T-cell (primary cell): ENCODE data around the gene HEXD. TPM values are rescaled to one million over a fixed set of nuclear protein-coding genes. Genes with fewer than 3 reads are reported as not detected.

ENCODE experiments used
- ATAC-seq, 4 experiments: fragments of 200-7000 bp in 3 of 4; fragments of 150-1000 bp in 1 of 4; cut with Tn5 transposase; replicated peaks in 1 of 4; 1 replicate in 3 of 4; 2 replicates in 1 of 4; pipeline ENCODE4 v1.10.0; 2021; ENCODE audit warnings: moderate library complexity in 3 of 4, mild to moderate bottlenecking in 2 of 4, moderate number of reproducible peaks in 1 of 4
- CTCF ChIA-PET, 2 donors: fragments of 300-600 bp; sonication (Branson Sonifier 250); formaldehyde crosslinking; loops; one replicate each; lab custom pipeline; 2022; ENCODE audit warnings: antibody characterized with exemption in 2 of 2; lab: Charles Lee
- POLR2A ChIA-PET, 2 donors: fragments of 300-600 bp; sonication (Branson Sonifier 250); formaldehyde crosslinking; loops; one replicate each; lab custom pipeline; 2022; ENCODE audit warnings: antibody characterized with exemption in 2 of 2; lab: Charles Lee
- DNase-seq, 35 experiments: peaks; one replicate each; pipeline versions ENCODE4 v3.0.0 to v3.0.0-alpha.2; 2013 to 2023
- H3K27ac ChIP-seq: one replicate; pipeline ENCODE4 v1.5.1; 2013; ENCODE audit warnings: low read length
- H3K27me3 ChIP-seq, 2 experiments: replicated peaks in 1 of 2; 1 replicate in 1 of 2; 2 replicates in 1 of 2; pipeline versions ENCODE4 v1.6.1 to v1.7.0; 2013; ENCODE audit warnings: low read length in 1 of 2, mixed read lengths in 1 of 2; ENCODE audit not compliant: control insufficient read depth in 2 of 2, insufficient read depth in 2 of 2; ENCODE audit errors: extremely low read depth in 1 of 2
- H3K36me3 ChIP-seq, 2 donors: 1 replicate in 1 of 2; 2 replicates in 1 of 2; pipeline versions ENCODE4 v1.6.1 to v1.7.0; 2013; ENCODE audit warnings: low read length in 1 of 2; ENCODE audit not compliant: control insufficient read depth in 2 of 2, insufficient read depth in 1 of 2; ENCODE audit errors: extremely low read depth in 1 of 2
- H3K4me1 ChIP-seq, 2 experiments: 1 replicate in 1 of 2; 2 replicates in 1 of 2; pipeline versions ENCODE4 v1.6.1 to v1.7.0; 2013; ENCODE audit warnings: low read length in 2 of 2, mixed read lengths in 1 of 2; ENCODE audit not compliant: insufficient read depth in 2 of 2, control insufficient read depth in 1 of 2; ENCODE audit errors: extremely low read depth in 1 of 2
- H3K4me3 ChIP-seq, 2 donors: 1 replicate in 1 of 2; 2 replicates in 1 of 2; pipeline versions ENCODE4 v1.5.1 to v1.7.0; 2013; ENCODE audit warnings: mild to moderate bottlenecking in 2 of 2, low read length in 1 of 2, moderate library complexity in 1 of 2; ENCODE audit not compliant: control insufficient read depth in 1 of 2; ENCODE audit errors: extremely low read depth in 1 of 2
- H3K9me3 ChIP-seq: 2 replicates; pipeline ENCODE4 v1.7.0; 2013
- H3K27ac Mint-ChIP-seq, 2 donors: one replicate each; pipeline ENCODE4 v1.8.0; 2020 to 2021; ENCODE audit warnings: mild to moderate bottlenecking in 2 of 2, mixed read lengths in 2 of 2
- H3K27me3 Mint-ChIP-seq, 2 donors: one replicate each; pipeline ENCODE4 v1.8.0; 2021 to 2022; ENCODE audit warnings: mixed read lengths in 2 of 2
- H3K36me3 Mint-ChIP-seq: one replicate; pipeline ENCODE4 v1.8.0; 2021; ENCODE audit warnings: mixed read lengths
- H3K4me1 Mint-ChIP-seq, 3 donors: one replicate each; pipeline ENCODE4 v1.8.0; 2020 to 2022; ENCODE audit warnings: mixed read lengths in 3 of 3, mild to moderate bottlenecking in 1 of 3
- H3K4me3 Mint-ChIP-seq, 3 donors: one replicate each; pipeline ENCODE4 v1.8.0; 2020 to 2022; ENCODE audit warnings: mild to moderate bottlenecking in 3 of 3, mixed read lengths in 3 of 3, moderate library complexity in 3 of 3
- H3K9me3 Mint-ChIP-seq, 3 donors: one replicate each; pipeline ENCODE4 v1.8.0; 2020 to 2022; ENCODE audit warnings: mixed read lengths in 3 of 3
- WGBS: methylation state at CpG from one replicate; pipeline ENCODE4 v1.1.5; 2013; ENCODE audit warnings: missing lambda C conversion rate; ENCODE audit not compliant: insufficient coverage; 5-methylcytosine and 5-hydroxymethylcytosine counted together
- total RNA-seq, 35 experiments: library from RNA in 6 of 35; stranded (reverse) in 6 of 35; fragments of 120-200 nt in 1 of 35; gene quantifications; one replicate each; pipeline versions ENCODE4 v1.2.1 to v1.2.4 and lab custom pipeline; 2013 to 2026

Gene HEXD
- total RNA-seq, 5 donors from 2014 or later (not counting 1 experiment from before 2014, with no cell fraction given): 51.2 to 128 (median 113) TPM

GRCh38 chr17:82438401-82439193, 20.4 kb downstream of the HEXD start:
- Histone ChIP-seq H3K4me1 (peaks cover 0 to 33% of the 10 kb centered on the region in 2 experiments), H3K36me3 (peaks cover 33 to 41% of the 10 kb centered on the region in 2 donors), H3K27me3 (no peaks in the 10 kb centered on the region), H3K4me3 (no peak overlapping the region), H3K27ac (no peak overlapping the region), H3K9me3 (no peaks in the 10 kb centered on the region)
- no peaks in the 10 kb centered on the region for H3K27me3 Mint-ChIP-seq
- CTCF ChIA-PET: interaction anchor here in 1 of 2 donors (1.1 kb wide), 1 partner anchor 11 kb away, joined by 3 read pairs; no protein-coding TSS in a partner anchor
- DNase-seq (no peak), ATAC-seq (no peak)
- H3K4me3 Mint-ChIP-seq: no peak overlapping the region
- no peaks in the 10 kb centered on the region for H3K9me3 Mint-ChIP-seq
- H3K27ac Mint-ChIP-seq: no peak overlapping the region
- H3K4me1 Mint-ChIP-seq: peaks cover 6 to 17% (median 12%) of the 10 kb centered on the region in 3 donors
- 93% methylated on average over 20 of the region's 26 CpGs for WGBS
- POLR2A ChIA-PET: no interaction called here
- H3K36me3 Mint-ChIP-seq: no peaks in the 10 kb centered on the region

- Histone ChIP-seq H3K27ac (no peak overlapping the region), H3K4me1 (peaks cover 0 to 25% of the 10 kb centered on the region in 2 experiments), H3K27me3 (no peaks in the 10 kb centered on the region), H3K9me3 (no peaks in the 10 kb centered on the region), H3K4me3 (no peak overlapping the region), H3K36me3 (peaks cover 38 to 48% of the 10 kb centered on the region in 2 donors)
- no peaks in the 10 kb centered on the region for H3K9me3 Mint-ChIP-seq
- CTCF ChIA-PET: no interaction called here
- H3K36me3 Mint-ChIP-seq: no peaks in the 10 kb centered on the region
- H3K4me3 Mint-ChIP-seq: no peak overlapping the region
- DNase-seq (no peak), ATAC-seq (no peak)
- POLR2A ChIA-PET: no interaction called here
- no peaks in the 10 kb centered on the region for H3K27me3 Mint-ChIP-seq
- H3K4me1 Mint-ChIP-seq: peaks cover 0 to 11% (median 6%) of the 10 kb centered on the region in 3 donors
- WGBS: 94% methylated on average over 28 of the region's 29 CpGs
- H3K27ac Mint-ChIP-seq: no peak overlapping the region
These were observed 21.2 kb downstream of the HEXD start for GRCh38 chr17:82439194-82439828.

- H3K9me3 Mint-ChIP-seq: no peaks in the 10 kb centered on the region
- H3K4me1 Mint-ChIP-seq: peaks cover 0 to 8% (median 4%) of the 10 kb centered on the region in 3 donors
- whole genome bisulfite sequencing: 95% methylated on average over 28 of the region's 34 CpGs
- ATAC-seq: no peak
- H3K9me3 ChIP-seq: no peaks in the 10 kb centered on the region
- no peak overlapping the region for H3K27ac ChIP-seq
- no peak overlapping the region for H3K4me3 ChIP-seq
- H3K27me3 Mint-ChIP-seq: no peaks in the 10 kb centered on the region
- POLR2A ChIA-PET: no interaction called here
- peaks cover 0 to 21% of the 10 kb centered on the region in 2 experiments for H3K4me1 ChIP-seq
- no peak overlapping the region for H3K27ac Mint-ChIP-seq
- peaks cover 44 to 54% of the 10 kb centered on the region in 2 donors for H3K36me3 ChIP-seq
- no peaks in the 10 kb centered on the region for H3K36me3 Mint-ChIP-seq
- DNase-seq: no peak
- no peaks in the 10 kb centered on the region for H3K27me3 ChIP-seq
- CTCF ChIA-PET: no interaction called here
- no peak overlapping the region for H3K4me3 Mint-ChIP-seq
These were observed 21.8 kb downstream of the HEXD start for GRCh38 chr17:82439829-82440365.

GRCh38 chr17:82440469-82440981, 22.4 kb downstream of the HEXD start:
- no peaks in the 10 kb centered on the region for H3K36me3 Mint-ChIP-seq
- H3K4me3 Mint-ChIP-seq: no peak overlapping the region

GRCh38 chr17:82440991-82441627, 23.0 kb downstream of the HEXD start:
- Mint-ChIP-seq H3K27ac (no peak overlapping the region), H3K36me3 (no peaks in the 10 kb centered on the region), H3K4me3 (no peak overlapping the region), H3K27me3 (no peaks in the 10 kb centered on the region), H3K4me1 (peaks cover 0 to 8% (median 5%) of the 10 kb centered on the region in 3 donors), H3K9me3 (no peaks in the 10 kb centered on the region)
- ChIA-PET POLR2A (no interaction called here), CTCF (no interaction called here)
- Histone ChIP-seq H3K36me3 (peaks cover 47 to 56% of the 10 kb centered on the region in 2 donors), H3K27me3 (no peaks in the 10 kb centered on the region), H3K4me3 (no peak overlapping the region), H3K4me1 (peaks cover 0 to 22% of the 10 kb centered on the region in 2 experiments), H3K27ac (no peak overlapping the region), H3K9me3 (no peaks in the 10 kb centered on the region)
- DNase-seq (no peak), ATAC-seq (no peak)
- WGBS: 87% methylated on average over 6 of the region's 17 CpGs

More at GRCh38 chr17:82440469-82440981, 22.4 kb downstream of the HEXD start:
- ATAC-seq (no peak), DNase-seq (no peak)
- Mint-ChIP-seq H3K4me1 (peaks cover 0 to 5% (median 4%) of the 10 kb centered on the region in 3 donors), H3K27ac (no peak overlapping the region), H3K27me3 (no peaks in the 10 kb centered on the region), H3K9me3 (no peaks in the 10 kb centered on the region)
- 76% methylated on average over 15 of the region's 22 CpGs for WGBS
- Histone ChIP-seq H3K27me3 (no peaks in the 10 kb centered on the region), H3K27ac (no peak overlapping the region), H3K9me3 (no peaks in the 10 kb centered on the region), H3K36me3 (peaks cover 49 to 56% of the 10 kb centered on the region in 2 donors), H3K4me3 (no peak overlapping the region), H3K4me1 (peaks cover 0 to 21% of the 10 kb centered on the region in 2 experiments)
- CTCF ChIA-PET: no interaction called here
- POLR2A ChIA-PET: no interaction called here
